ENCODE results near the gene SEMA4A.
A peak's percentile ranks its signal among the peaks of the same experiment; 100 is the strongest.
"Not testable (repeated sequence)": the region's sequence is repeated elsewhere in the genome, so short reads cannot be mapped to it uniquely, and the experiment has no call there.

SEMA4A gene

DNA sequence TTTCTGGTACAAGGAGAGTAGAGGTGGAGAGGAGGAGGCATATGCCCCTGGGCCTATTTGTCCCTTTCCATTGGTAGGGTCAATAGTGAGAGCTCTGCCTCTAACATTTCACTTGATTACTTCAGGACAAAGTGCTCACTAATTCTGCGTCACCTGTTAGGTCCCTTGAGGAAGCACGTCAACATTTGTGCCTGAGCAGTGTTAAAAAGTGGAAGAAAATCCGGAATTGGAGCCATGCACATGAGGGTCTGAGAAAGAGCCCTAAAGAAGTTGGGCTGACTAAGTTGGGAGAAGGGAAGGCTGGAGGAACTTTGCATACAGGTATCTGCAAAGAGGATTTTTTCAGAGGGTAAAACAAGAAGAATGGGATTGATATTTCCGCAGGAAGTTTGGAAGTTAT, 42.5 kb downstream of the SEMA4A start:
- no peak for DNase-seq

GRCh38 chr1:156196445-156196844, 43.1 kb downstream of the SEMA4A start:
- DNase-seq = no peak

DNA sequence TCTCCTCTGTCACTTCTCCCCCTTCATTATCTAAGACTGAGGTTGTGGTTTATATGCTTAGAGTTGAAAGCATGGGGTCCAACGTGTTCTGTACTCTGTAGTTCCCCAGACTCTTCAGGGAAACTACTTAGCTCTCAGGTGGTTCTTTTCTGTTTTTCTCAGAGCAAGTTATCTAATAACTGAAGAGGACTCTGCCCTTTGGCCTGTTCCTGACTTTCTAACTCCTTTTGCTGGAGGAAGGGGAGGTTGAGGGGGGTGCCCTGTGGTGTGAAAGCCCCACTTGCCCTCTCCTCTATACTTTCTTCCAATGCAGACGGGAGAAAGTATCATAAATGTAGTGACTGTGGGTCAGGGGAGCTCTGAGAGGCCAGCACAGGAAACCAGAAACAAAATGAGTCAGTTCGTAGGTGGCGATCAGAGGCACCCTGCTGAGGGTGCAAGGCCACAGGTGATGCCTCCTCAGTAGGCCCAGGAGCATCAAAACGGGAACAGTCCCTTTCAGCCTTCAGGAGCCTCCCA, 45.5 kb downstream of the SEMA4A start:
- DNase-seq = no peak

- DNase-seq = no peak
These were observed 46.7 kb downstream of the SEMA4A start for GRCh38 chr1:156200044-156200443.

GRCh38 chr1:156203331-156203730, 49.9 kb downstream of the SEMA4A start:
- DNase-seq = no peak

DNA sequence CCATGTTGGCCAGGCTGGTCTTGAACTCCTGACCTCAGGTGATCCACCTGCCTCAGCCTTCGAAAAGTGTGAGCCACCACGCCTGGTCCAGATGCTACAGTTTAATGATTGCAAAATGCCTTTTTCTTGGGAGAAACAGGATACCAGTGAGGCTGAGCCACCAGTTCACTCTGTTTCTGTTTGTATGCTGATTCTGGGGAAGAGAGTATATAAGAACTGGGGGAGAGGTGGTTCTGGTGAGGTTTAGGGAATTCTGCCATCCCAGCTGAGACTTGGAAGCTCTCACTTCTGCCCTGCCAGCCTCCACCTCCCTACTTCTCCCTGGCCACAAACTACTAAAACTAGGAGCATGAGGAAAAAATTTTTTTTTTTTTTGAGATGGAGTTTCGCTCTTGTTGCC, 51.3 kb downstream of the SEMA4A start:
- DNase-seq = no peak

DNA sequence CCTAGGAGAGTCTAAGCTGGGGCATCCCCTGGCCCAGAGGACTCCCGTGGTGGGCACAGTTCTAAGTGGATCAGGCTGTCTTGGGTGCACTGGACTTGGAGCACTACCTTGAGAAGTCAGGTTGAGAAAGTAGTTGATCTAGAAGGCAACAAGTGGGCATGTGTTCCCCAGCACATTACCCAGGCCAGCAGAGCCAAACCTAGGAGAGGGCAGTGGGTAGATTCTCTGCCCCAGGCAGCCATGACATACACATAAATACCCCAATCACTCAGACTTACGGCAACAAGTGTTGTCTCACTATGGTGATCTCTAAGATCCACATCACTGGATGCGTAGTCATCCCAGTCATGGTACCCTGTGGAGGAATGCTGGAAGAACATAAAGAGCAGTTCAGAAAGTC, 57.9 kb downstream of the SEMA4A start:
- DNase-seq = no peak

- DNase-seq = no peak
These were observed 58.7 kb downstream of the SEMA4A start for GRCh38 chr1:156212130-156212529.

- peak; percentile 96 for DNase-seq
These were observed 59.7 kb downstream of the SEMA4A start, which contains the start of gene PMF1 for GRCh38 chr1:156212833-156213643. Gene PMF1 (plus strand): TSS chr1:156213007. CDS start chr1:156213016, 9 bp downstream.

DNA sequence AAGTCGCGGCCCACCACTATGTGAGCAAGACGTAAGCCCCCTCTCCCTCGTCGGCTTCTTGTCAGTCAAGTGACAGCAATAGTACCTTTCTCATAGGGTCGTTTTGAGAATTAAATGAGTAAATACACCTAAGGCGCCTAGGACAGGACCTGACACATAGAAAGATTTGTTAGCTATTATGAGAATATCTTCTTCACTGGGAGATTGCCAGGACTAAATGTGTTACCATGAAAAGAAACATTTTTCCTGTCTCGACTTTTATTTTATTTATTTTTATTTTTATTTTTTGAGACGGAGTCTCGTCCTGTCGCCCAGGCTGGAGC, 60.2 kb downstream of the SEMA4A start:
- DNase-seq = no peak

- DNase-seq = no peak
These were observed 60.8 kb downstream of the SEMA4A start for GRCh38 chr1:156214024-156214748.

GRCh38 chr1:156216361-156217086, 63.1 kb downstream of the SEMA4A start:
- not testable (repeated sequence) for DNase-seq

- DNase-seq = peak; percentile 74
These were observed 64.5 kb downstream of the SEMA4A start for GRCh38 chr1:156217871-156218270.

DNA sequence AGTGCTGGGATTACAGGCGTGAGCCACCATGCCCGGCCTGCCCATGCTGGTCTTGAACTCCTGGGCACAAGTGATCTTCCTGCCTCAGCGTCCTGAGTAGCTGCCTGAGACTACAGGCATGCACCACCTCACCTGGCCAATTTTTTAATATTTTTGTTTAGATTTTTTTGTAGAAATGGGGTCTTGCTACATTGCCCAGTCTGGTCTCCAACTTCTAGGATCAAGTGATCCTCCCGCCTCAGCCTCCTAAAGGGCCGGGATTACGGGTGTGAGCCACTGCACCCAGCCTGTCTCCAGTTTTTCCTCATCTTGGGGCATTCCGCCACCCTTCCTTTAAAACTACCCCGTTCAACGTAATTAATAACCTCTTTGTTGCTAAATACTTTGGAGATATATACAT, 66.8 kb downstream of the SEMA4A start:
- no peak for DNase-seq

GRCh38 chr1:156221986-156222692, 68.8 kb downstream of the SEMA4A start:
- DNase-seq = no peak

DNA sequence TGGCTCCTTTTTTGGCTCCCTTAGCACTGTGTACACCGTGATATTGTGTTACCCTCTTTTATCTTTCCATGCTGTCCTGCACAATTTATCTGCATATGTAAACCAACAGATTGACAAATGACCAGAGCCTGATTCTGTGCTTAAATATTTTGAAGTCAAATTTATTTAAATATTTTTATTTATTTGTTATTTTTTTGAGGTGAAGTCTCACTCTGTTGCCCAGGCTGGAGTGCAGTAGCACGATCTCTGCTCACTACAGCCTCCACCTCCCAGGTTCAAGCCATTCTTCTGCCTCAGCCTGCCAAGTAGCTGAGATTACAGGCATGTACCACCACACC, 72.3 kb downstream of the SEMA4A start:
- DNase-seq = no peak

DNA sequence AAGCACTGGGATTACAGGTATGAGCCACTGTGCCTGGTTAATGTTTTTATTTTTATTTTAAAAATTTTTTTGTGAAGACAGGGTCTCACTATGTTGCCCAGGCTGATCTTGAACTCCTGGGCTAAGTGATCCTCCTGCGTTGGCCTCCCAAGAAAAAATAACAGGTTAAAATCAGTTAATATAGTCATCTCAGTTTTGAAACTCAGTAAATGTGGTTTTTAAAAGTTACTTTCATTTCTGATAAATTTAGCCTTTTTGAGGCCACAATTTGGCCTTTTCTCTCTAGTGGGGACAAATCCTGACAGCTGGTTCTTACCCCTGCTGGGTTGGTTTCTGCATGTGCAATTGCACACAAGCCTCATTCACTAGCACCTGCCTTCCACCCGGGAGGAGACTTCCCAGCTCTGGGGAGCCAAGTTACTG, 72.7 kb downstream of the SEMA4A start:
- DNase-seq = no peak

DNA sequence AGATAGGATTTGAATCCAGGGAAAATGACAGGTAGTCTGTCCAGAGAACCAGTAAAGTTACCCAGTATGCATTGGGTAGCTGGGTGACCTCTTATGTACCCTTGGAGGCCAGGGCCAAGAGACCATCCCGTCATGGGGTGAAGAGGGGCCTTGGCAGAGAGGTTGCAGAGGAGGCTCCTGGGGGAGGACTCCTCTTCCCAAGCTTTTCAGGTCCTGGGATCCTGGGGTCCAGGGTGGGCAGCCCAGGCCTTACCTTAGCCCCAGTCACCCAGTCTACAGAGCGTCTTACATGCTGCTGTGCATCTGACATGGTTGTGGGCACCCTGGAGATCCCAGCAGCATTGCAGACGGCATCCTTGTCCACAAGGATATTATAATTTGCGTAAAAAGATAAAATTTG, 73.4 kb downstream of the SEMA4A start:
- DNase-seq = no peak

All from CD4-positive, alpha-beta T cell treated with Interleukin-10 for 1 hour (primary cell).